ENCODE data around the gene ZNF341. TPM values are rescaled to one million over a fixed set of nuclear protein-coding genes. Genes with fewer than 3 reads are reported as not detected.

The ZNF341 gene
- total RNA-seq, 1 donor from 2014 or later = 8.3 TPM

DNA sequence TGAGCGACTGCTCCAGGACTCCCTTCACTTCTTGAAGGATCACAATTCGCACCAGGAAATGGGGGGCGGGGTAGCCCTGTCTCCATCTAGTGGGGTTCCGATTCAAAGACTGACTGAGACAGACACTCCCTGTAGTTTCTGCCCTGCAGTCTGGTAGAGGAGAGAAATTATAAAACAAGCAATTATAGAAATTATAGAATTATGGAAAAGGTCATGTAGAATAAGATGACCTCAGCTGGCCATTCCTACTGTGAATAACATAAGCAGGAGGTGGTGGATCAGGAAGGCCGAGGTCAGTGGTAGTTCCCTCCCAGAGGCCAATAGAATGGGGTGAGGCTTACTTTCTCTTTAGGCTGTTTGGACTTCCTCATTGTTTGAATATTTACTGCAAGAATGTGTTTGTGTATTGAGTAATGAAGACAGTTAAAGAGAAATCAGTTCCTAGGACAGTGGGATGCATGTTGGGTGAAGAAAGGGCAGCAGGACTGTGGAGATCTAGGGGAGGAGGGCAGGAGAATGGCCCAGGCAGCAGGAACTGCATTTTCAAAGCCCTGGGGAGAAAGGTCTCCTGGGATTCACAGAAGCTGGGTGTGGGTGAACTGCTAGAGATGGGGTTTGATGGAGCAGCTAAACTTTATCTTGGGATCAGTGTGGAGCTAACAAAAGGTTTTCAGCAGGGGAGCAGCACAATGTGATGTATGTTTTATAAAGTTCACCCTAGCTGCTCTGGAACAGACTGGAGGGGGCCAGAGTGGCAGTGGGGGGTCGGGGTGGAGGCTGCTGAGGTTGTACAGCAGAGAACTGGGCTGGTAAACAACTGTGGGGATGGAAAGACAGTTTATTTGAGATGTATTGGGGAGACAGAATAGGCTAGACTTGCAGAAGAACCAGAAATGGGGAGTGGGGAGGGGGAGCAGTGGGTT, 2.1 kb downstream of the ZNF341 start:
- Mint-ChIP-seq H3K9me3 (ENCODE audit: low read depth) (peaks cover 22% of the 10 kb centered on the region), H3K4me3 (ENCODE audit: low read depth) (peak overlapping the region; percentile 14), H3K36me3 (ENCODE audit: insufficient read depth) (peaks cover 21% of the 10 kb centered on the region), H3K4me1 (ENCODE audit: low read depth) (peaks cover 21% of the 10 kb centered on the region), H3K27me3 (no peaks in the 10 kb centered on the region), H3K27ac (peak overlapping the region; percentile 36)
- no peak for DNase-seq (ENCODE audit: low spot score, unreplicated experiment)
- TF ChIP-seq, protein P1, sequence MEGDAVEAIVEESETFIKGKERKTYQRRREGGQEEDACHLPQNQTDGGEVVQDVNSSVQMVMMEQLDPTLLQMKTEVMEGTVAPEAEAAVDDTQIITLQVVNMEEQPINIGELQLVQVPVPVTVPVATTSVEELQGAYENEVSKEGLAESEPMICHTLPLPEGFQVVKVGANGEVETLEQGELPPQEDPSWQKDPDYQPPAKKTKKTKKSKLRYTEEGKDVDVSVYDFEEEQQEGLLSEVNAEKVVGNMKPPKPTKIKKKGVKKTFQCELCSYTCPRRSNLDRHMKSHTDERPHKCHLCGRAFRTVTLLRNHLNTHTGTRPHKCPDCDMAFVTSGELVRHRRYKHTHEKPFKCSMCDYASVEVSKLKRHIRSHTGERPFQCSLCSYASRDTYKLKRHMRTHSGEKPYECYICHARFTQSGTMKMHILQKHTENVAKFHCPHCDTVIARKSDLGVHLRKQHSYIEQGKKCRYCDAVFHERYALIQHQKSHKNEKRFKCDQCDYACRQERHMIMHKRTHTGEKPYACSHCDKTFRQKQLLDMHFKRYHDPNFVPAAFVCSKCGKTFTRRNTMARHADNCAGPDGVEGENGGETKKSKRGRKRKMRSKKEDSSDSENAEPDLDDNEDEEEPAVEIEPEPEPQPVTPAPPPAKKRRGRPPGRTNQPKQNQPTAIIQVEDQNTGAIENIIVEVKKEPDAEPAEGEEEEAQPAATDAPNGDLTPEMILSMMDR (IDR thresholded peaks at IDR 0.05; ENCODE audit: unreplicated experiment) = no peak

DNA sequence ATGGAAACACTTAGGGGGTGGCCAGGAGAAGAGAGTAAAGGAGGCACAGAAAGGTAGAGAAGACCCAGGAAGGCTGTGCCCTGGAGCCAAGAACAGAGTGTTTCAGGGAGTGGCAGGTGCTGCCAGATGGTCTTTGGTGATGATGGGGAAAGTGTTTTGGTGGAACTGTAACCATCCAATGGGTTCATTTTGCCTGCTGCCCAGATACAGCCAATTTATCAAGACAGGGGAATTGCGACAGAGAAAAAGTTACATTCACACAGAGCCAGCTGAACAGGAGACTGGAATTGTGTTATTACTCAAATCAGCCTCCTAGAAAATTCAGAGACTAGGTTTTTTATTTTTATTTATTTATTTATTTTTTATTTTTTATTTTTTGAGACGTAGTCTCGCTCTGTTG, 5.2 kb downstream of the ZNF341 start:
- H3K27ac Mint-ChIP-seq = no peak overlapping the region
- peaks cover 15% of the 10 kb centered on the region for H3K4me1 Mint-ChIP-seq (ENCODE audit: low read depth)
- TF ChIP-seq, protein P1 (IDR thresholded peaks at IDR 0.05; ENCODE audit: unreplicated experiment) = no peak
- peaks cover 21% of the 10 kb centered on the region for H3K36me3 Mint-ChIP-seq (ENCODE audit: insufficient read depth)
- DNase-seq (ENCODE audit: low spot score, unreplicated experiment) = no peak
- H3K27me3 Mint-ChIP-seq = no peaks in the 10 kb centered on the region
- no peak overlapping the region for H3K4me3 Mint-ChIP-seq (ENCODE audit: low read depth)
- H3K9me3 Mint-ChIP-seq (ENCODE audit: low read depth) = peaks cover 22% of the 10 kb centered on the region

DNA sequence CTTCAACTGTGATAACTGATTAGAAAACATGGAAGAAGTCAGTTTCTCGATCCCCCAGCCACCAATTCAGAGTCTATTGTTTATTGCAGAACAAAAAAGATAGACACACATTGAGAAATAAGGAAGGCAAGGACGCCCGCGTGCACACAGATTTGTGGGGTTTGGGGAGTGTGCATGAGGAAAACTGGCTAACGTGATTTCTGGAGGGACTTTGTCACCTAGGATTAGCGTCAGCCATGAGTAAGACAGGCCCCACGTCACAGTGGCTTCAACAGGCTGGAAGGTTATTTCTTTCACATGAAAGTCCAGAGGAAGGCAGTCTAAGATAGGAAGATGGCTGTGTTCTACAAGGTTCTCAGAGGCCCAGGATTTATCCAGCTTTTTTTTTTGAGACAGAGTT, 7.7 kb downstream of the ZNF341 start:
- peaks cover 18% of the 10 kb centered on the region for H3K36me3 Mint-ChIP-seq (ENCODE audit: insufficient read depth)
- no peaks in the 10 kb centered on the region for H3K27me3 Mint-ChIP-seq
- no peak overlapping the region for H3K4me3 Mint-ChIP-seq (ENCODE audit: low read depth)
- H3K4me1 Mint-ChIP-seq (ENCODE audit: low read depth) = peaks cover 6% of the 10 kb centered on the region
- no peak overlapping the region for H3K27ac Mint-ChIP-seq
- peaks cover 22% of the 10 kb centered on the region for H3K9me3 Mint-ChIP-seq (ENCODE audit: low read depth)
- no peak for DNase-seq (ENCODE audit: low spot score, unreplicated experiment)
- TF ChIP-seq, protein P1 (IDR thresholded peaks at IDR 0.05; ENCODE audit: unreplicated experiment) = no peak

DNA sequence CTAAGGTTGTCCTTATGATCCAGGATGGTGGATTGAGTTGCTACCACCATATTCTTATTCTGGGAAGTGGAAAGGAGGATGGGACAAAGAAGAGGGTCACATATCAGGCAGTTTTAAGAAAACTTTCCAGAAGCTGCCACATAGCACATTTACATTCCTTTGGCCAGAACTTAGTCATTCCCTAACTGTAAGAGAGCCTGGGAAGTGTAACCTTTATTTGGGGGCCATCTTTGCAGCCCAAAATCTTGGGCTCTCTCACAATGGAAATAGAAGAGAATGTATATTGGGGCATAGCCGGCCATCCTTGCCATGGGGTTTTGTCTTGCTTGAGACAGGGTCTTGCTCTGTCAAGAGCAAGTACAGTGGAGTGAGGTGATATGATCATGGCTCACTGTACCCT, 8.4 kb downstream of the ZNF341 start:
- H3K36me3 Mint-ChIP-seq (ENCODE audit: insufficient read depth) = peaks cover 19% of the 10 kb centered on the region
- no peak for DNase-seq (ENCODE audit: low spot score, unreplicated experiment)
- TF ChIP-seq, protein P1 (IDR thresholded peaks at IDR 0.05; ENCODE audit: unreplicated experiment) = no peak
- no peak overlapping the region for H3K27ac Mint-ChIP-seq
- peaks cover 6% of the 10 kb centered on the region for H3K4me1 Mint-ChIP-seq (ENCODE audit: low read depth)
- H3K27me3 Mint-ChIP-seq = no peaks in the 10 kb centered on the region
- H3K4me3 Mint-ChIP-seq (ENCODE audit: low read depth) = no peak overlapping the region
- peaks cover 22% of the 10 kb centered on the region for H3K9me3 Mint-ChIP-seq (ENCODE audit: low read depth)

DNA sequence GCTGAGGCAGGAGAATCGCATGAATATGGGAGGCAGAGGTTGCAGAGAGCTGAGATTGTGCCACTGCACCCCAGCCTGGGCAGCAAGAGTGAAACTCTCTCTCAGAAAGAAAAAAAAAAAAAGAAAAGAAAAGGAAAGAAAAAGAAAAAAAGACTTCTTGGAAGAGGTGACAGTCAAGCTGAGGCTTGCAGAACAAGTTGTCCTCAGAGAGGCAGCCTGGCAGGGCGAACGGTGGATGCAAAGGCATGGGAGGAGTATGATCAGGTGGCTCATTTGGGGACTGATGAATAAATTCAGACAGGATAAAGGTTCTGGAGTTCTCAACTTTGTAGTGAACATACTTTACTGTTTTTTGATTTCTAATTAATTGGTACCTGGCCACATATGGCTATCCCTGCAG, 12.4 kb downstream of the ZNF341 start:
- no peak for DNase-seq (ENCODE audit: low spot score, unreplicated experiment)
- peaks cover 17% of the 10 kb centered on the region for H3K36me3 Mint-ChIP-seq (ENCODE audit: insufficient read depth)
- TF ChIP-seq, protein P1 (IDR thresholded peaks at IDR 0.05; ENCODE audit: unreplicated experiment) = no peak
- no peak overlapping the region for H3K4me3 Mint-ChIP-seq (ENCODE audit: low read depth)
- H3K27ac Mint-ChIP-seq = no peak overlapping the region
- peaks cover 6% of the 10 kb centered on the region for H3K4me1 Mint-ChIP-seq (ENCODE audit: low read depth)
- no peaks in the 10 kb centered on the region for H3K27me3 Mint-ChIP-seq
- H3K9me3 Mint-ChIP-seq (ENCODE audit: low read depth) = peaks cover 3% of the 10 kb centered on the region

Measured in progenitor cell of endocrine pancreas (in vitro differentiated cells).